ENCODE data around the gene PDE2A.
A peak's percentile ranks its signal among the peaks of the same experiment; 100 is the strongest.

PDE2A gene

GRCh38 chr11:72681226-72682153 is 7.3 kb upstream of the PDE2A start:
- TF ChIP-seq, protein P1, sequence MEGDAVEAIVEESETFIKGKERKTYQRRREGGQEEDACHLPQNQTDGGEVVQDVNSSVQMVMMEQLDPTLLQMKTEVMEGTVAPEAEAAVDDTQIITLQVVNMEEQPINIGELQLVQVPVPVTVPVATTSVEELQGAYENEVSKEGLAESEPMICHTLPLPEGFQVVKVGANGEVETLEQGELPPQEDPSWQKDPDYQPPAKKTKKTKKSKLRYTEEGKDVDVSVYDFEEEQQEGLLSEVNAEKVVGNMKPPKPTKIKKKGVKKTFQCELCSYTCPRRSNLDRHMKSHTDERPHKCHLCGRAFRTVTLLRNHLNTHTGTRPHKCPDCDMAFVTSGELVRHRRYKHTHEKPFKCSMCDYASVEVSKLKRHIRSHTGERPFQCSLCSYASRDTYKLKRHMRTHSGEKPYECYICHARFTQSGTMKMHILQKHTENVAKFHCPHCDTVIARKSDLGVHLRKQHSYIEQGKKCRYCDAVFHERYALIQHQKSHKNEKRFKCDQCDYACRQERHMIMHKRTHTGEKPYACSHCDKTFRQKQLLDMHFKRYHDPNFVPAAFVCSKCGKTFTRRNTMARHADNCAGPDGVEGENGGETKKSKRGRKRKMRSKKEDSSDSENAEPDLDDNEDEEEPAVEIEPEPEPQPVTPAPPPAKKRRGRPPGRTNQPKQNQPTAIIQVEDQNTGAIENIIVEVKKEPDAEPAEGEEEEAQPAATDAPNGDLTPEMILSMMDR (IDR thresholded peaks at IDR 0.05; ENCODE audit: low read depth, low read length) = no peak
- H3K4me3 ChIP-seq (ENCODE audit: low read depth, low read length) = no peak overlapping the region
- in situ Hi-C loops (cut with HindIII; ENCODE audit: low sequenced_read_pairs) = no loop called here
- no peak for DNase-seq (ENCODE audit: low read depth, low spot score)

DNA sequence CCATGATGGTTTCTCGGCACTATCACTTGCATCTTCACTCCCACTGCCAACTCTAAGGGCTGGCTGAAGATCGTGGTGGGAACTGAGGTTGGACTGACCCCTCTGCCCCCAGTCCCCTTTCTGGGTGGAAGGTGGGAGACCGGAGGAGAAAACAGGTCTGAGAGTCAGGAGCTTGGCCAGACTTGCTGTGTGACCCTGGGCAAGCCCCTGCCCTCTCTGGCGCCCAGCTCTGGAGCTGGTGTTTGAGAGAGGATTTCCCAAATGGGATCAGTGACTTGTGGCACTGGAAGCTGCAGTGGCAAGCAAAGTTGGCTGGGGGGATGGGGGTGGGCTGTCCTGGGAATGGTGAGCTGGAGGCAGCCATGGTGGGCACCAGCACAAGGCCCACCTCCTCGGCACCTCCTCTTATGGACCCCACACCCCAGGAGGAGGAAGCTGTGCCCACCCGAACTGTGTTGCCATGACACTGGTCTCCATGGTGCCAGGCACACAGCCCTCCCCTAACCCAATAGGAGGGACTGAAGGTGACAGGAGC is 6.5 kb upstream of the PDE2A start:
- H3K4me3 ChIP-seq (ENCODE audit: low read depth, low read length) = no peak overlapping the region
- TF ChIP-seq, protein P1 (IDR thresholded peaks at IDR 0.05; ENCODE audit: low read depth, low read length) = no peak
- in situ Hi-C loops (cut with HindIII; ENCODE audit: low sequenced_read_pairs) = no loop called here
- no peak for DNase-seq (ENCODE audit: low read depth, low spot score)

DNA sequence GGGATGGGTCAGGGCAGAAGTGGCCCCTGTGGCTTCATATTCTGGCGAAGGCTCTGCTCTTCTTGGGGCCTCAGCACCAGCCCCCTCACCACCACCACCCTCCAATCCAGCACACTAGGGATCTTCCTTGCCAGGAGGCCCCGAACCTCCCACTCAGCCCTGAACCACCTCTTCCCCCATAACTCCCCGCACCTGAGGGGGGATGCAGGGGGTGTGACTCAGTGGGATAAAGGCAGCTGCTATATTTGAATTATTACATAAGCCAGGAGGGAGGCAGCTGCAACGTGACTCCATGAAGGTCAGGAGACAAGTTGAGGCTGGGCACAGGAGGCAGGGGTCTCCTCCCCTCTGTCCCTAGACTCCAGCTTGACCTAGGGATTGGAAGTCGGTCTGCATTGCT is 5.6 kb upstream of the PDE2A start:
- in situ Hi-C loops (cut with HindIII; ENCODE audit: low sequenced_read_pairs) = no loop called here
- DNase-seq (ENCODE audit: low read depth, low spot score) = no peak
- no peak overlapping the region for H3K4me3 ChIP-seq (ENCODE audit: low read depth, low read length)
- TF ChIP-seq, protein P1 (IDR thresholded peaks at IDR 0.05; ENCODE audit: low read depth, low read length) = no peak

DNA sequence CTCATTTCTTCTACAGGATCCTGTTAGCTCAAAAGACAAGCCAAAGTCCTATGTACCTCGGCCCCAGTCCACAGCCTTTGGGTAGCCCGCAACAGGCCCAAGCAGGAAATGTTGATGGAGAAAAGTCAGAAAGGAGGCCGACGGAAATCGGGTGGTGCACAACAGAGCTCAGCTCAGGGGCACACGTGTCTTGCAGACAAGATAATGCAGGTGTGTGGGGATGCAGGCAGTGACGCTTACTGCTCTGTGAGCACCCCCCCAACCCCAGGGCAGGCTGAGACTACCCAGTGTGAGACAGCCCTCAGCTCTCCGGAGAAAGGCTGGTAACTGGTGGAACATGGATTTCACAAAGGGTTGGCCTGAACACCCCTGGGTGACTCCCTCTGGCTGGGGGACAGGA is 4.3 kb upstream of the PDE2A start:
- in situ Hi-C loops (cut with HindIII; ENCODE audit: low sequenced_read_pairs) = no loop called here
- no peak overlapping the region for H3K4me3 ChIP-seq (ENCODE audit: low read depth, low read length)
- TF ChIP-seq, protein P1 (IDR thresholded peaks at IDR 0.05; ENCODE audit: low read depth, low read length) = no peak
- no peak for DNase-seq (ENCODE audit: low read depth, low spot score)

GRCh38 chr11:72676861-72677341 is 2.7 kb upstream of the PDE2A start:
- in situ Hi-C loops (cut with HindIII; ENCODE audit: low sequenced_read_pairs) = no loop called here
- DNase-seq (ENCODE audit: low read depth, low spot score) = peak; percentile 46
- no peak overlapping the region for H3K4me3 ChIP-seq (ENCODE audit: low read depth, low read length)
- TF ChIP-seq, protein P1 (IDR thresholded peaks at IDR 0.05; ENCODE audit: low read depth, low read length) = no peak

DNA sequence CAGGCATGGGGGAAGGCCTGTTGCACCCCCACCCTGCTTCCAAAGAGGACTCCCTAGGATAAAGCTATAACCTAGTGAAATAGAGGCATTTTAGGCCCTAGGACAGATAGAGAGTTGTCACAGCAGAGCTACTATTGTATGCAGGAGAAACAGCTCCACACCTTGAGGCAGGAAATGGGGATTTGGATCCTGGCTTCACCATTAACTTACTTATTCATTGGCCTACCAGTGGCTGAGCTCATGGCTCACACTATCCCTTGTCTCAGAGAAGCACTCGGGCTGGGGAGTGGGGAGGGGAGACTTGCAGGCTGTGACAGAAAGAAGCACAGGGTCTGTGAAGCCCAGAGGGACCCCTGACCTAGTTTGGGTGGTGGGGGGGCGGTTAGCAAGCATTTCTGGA is 999 bp upstream of the PDE2A start:
- no peak overlapping the region for H3K4me3 ChIP-seq (ENCODE audit: low read depth, low read length)
- in situ Hi-C loops (cut with HindIII; ENCODE audit: low sequenced_read_pairs) = no loop called here
- no peak for DNase-seq (ENCODE audit: low read depth, low spot score)
- TF ChIP-seq, protein P1 (IDR thresholded peaks at IDR 0.05; ENCODE audit: low read depth, low read length) = no peak

Data from astrocyte of the spinal cord (primary cell).